G401.6 (cell line): ENCODE data around the gene MSRB2.
"Not testable (repeated sequence)": the region's sequence is repeated elsewhere in the genome, so short reads cannot be mapped to it uniquely, and the experiment has no call there.

ENCODE experiments used
- FAIRE-seq: peaks from 2 replicates; lab custom pipeline; 2012; peaks lifted over from hg19 to GRCh38; lab: Jason Lieb, UNC

The MSRB2 gene

GRCh38 chr10:23070092-23070912 lies 25.1 kb upstream of the MSRB2 start:
- FAIRE-seq, result not testable (repeated sequence)

DNA sequence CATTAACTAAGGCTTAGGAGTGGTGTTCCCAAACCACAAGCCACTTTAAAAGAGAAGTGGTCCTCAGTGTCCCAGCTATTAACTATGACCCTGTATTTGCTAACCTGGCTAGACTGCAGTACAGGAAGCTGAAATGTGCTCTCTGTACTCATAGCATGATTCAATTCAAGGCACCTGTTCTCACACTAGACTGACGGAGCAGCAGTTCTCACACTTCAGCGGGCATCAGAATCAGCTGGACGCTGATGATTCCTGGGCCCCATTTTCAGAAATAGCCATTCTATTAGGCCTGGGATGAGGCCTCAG lies 24.5 kb upstream of the MSRB2 start:
- no peak for FAIRE-seq

- FAIRE-seq, result not testable (repeated sequence)
Measured at GRCh38 chr10:23072593-23072992, 22.8 kb upstream of the MSRB2 start.

- FAIRE-seq, result no peak
Measured at GRCh38 chr10:23073527-23073926, 21.9 kb upstream of the MSRB2 start.

DNA sequence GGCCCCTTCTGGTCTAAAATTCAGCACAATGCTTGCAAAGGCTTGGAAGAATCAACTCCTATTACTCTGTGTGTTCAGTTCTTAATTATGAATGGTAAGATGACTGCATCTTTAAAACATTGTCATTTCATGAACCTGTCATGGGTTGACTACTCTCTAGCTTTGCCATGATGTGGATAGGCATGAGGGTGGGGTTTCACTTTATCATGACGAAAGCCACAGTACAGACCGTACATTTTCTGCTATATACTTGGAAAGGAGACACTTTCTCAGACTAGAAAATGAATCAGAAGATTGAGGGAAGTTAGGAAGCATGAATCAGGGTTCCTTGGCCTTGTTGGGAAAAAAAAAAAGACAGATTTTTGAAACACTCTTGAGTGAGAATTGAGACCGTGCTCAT lies 19.7 kb upstream of the MSRB2 start:
- FAIRE-seq, result no peak

DNA sequence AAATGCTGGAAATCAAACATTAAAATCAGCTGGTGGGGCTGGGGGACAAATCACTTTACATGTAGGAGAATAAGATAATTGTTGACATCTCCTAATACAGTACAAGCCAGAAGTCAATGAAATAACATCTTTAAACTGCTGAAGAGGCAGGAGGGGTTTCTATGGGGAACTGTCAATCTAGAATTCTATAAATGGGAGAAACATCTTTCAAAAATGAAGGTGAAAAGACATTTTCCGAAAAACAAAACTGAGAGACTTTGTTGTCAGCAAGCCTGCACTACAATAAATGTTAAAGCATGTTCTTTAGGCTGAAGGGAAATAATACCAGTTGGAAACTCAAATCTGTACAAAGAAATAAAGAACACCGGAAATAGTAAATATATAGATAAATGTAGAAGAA lies 17.3 kb upstream of the MSRB2 start:
- FAIRE-seq, result no peak

- no peak for FAIRE-seq
Measured at GRCh38 chr10:23079700-23080099, 15.7 kb upstream of the MSRB2 start.

DNA sequence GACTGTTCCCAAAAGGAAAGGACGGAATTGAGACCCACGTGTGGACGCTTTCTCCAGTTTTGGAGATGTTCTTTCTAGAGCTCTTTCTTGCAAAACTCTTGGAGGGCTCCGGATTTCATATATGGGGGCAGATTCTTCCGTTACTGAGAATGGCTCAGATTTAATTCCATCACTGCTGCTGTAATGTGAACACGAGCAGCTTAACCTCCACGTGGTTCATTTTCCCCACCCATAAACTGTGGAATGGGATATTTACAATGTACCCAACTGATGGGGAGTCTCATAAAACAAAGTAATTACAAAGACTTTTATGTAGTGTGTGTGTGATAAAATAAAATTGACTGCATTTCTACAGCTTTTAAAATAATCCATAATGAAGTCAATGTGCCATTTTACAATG lies 15.1 kb upstream of the MSRB2 start:
- no peak for FAIRE-seq

DNA sequence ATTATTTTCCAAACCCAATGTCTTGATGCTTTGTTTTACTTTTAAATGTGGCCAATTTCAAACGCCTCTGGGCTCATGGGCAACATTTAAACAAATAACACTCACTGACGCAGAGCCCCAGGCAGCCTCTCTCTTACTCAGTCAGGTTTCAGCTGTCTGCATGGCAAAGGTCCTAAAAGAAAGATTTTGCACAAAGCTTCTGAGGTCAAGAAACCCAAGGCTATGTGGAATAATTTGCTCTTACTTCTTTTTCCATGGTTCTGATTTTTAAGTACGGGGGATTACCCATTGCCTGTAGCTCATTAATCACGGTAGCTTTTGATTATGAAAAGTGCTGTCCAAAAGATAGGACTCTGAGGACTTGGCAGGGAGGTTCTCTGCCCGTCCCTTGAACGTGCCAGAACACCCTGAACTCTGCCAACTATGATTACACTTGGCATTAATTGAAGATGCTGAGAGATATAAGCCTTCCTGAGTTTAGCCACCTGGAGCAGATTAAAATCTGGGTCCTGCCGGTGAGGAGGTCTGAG lies 14.1 kb upstream of the MSRB2 start:
- no peak for FAIRE-seq

- FAIRE-seq, result no peak
Measured at GRCh38 chr10:23081891-23082290, 13.5 kb upstream of the MSRB2 start.

DNA sequence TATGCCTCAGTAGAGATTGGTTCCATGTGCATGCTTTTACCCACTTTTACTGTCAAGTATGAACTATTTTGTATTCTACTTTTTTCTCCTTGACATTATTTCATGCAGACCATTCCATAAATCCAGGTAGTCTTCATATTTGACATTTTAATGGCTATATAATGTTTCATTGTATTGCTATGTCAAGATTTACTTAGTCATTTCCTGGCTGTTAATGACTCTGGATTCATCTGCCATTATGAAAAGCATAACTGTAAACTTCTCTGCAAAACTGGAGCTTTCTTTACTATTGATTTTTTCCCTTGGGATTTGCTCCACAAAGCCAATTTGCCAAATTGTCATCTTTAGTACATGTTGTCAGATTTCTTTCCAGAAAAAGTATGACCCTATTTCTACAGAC lies 6.8 kb upstream of the MSRB2 start:
- FAIRE-seq, result no peak

DNA sequence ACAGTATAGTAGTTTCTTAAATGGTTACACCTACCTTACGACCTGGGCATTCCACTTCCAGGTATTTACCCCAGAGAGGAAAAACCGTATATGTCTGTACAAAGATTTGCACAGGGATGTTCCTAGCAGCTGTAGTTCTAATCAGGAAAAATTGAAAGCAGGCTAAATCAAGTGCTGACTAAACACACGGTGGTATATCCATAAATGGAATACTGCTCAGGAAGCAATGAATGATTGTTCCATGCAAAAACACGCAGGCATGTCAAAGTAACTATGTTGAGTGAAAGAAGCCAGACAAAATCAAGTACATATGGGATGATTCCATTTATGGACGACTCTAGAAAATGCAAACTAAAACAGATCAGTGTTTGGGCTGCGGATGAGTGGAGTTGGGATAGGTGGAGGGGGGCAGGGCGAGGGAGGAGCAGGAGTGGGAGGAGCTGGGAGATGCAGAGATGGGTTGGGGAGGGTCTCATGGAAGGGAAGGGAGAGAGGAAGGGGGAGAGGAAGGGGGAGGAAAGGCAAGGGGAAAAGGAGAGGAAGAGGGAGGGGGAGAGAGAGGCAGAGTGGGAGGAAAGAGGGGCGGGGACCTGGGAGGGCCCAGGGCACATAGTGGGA lies 484 bp upstream of the MSRB2 start:
- no peak for FAIRE-seq

- no peak for FAIRE-seq
Measured at GRCh38 chr10:23095966-23096801, 805 bp downstream of the MSRB2 start.

DNA sequence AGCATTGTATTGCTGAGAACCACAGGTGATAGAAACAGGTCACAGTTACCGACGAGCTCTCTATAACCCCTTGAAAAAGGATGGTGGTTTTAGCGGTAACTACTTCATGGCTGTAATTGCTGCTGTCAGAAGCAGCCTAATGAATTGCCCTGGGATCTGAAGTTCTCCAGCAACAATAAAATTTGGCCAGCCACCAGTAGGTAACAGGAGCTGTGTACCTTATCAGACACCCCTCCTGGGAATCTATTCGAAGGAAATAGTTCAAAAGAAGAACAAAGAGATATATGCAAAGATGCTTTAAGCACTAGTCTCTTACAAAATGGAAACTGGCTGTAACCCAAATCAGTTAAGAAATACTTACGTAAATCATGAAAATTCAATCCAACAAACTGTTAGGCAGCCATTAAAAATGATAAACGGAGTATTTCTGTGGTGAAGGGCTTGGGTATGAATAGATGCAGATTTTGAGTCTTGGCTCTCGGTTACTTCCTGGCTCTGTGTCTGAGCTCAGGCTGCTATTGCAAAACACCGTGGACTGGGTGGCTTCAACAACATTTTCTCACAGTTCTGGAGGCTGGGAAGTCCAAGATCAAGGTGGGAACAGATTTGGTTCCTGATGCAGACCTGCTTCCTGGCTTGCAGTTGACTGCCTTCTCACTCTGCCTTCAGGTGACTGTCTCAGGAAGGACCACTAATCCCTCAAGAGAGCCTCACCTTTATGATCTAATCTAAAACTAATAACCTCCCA lies 1.6 kb downstream of the MSRB2 start:
- FAIRE-seq, result no peak

DNA sequence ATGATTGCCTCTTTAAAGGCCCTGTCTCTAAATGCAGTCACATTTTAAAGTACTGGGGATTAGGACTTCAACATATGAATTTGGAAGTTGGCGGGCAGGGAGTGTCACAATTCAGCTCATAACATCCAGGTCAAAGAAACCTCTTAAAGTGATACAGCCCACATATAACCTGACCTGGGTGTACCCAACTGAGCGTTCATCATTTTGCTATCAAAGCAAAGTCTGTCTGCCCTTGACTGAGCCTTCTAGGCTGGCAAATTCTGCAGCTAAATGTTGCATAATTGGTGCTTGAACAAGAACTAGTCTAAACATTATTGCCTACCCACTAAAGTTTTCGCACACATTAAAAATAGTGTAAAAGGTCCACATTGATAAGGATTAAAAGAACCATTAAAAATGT lies 3.7 kb downstream of the MSRB2 start:
- no peak for FAIRE-seq

- no peak for FAIRE-seq
Measured at GRCh38 chr10:23099816-23100215, 4.4 kb downstream of the MSRB2 start.

- no peak for FAIRE-seq
Measured at GRCh38 chr10:23100331-23101030, 5.1 kb downstream of the MSRB2 start.

- no peak for FAIRE-seq
Measured at GRCh38 chr10:23106331-23107072, 11.1 kb downstream of the MSRB2 start.

DNA sequence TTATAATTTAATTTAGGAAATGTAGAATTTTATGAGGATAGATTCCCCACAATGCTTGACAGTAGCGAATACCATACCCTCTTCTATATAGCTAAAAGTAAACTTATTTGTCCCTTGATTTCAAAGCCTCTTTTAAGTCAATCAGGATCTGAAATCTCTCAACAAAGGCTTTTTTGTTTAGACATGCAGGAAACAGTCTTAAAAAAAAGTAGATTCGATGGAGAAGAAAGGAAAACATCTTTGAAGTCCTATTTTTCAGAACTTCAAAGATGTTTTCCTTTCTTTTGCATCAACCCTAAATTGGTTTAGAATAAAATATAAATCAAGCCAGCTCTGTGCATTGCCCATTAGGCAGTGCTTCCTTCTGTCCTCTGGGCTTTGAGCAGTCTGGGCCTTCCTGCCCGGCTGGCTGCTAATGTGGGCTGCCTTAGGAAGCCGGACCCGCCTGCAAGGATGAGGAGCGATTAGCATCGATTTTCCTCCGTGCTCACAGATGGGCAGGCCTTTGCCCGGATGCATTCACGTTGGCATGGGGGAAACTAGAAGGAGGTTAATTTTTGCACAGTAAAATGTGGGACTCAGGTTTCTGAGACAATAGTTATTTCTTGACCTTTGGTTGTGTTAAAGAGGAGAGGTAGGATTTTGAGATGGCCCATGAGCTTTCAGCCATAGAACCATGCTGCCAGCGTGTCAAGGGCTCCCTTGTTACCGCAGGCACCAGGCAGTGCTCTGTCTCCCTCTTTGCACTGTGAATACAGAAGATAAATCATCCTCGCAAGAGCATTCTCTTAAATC lies 15.5 kb downstream of the MSRB2 start:
- FAIRE-seq, result no peak
